HG03469 (cell line): ENCODE results near the gene VTI1A.

Experiments used
- ATAC-seq: cut with Tn5 transposase; IDR thresholded peaks from one replicate; pipeline ENCODE4 v1.9.1; 2021; ENCODE audit warnings: mild to moderate bottlenecking, moderate library complexity, moderate number of reproducible peaks; ENCODE audit not compliant: unreplicated experiment

VTI1A gene

GRCh38 chr10:112631501-112632400 is 184.7 kb downstream of the VTI1A start:
- ATAC-seq = no peak

GRCh38 chr10:112634096-112634830 is 187.2 kb downstream of the VTI1A start:
- no peak for ATAC-seq

- ATAC-seq = no peak
Measured at GRCh38 chr10:112637901-112638300, 190.9 kb downstream of the VTI1A start.

- no peak for ATAC-seq
Measured at GRCh38 chr10:112639298-112639697, 192.3 kb downstream of the VTI1A start.

GRCh38 chr10:112640638-112641037 is 193.6 kb downstream of the VTI1A start:
- no peak for ATAC-seq

DNA sequence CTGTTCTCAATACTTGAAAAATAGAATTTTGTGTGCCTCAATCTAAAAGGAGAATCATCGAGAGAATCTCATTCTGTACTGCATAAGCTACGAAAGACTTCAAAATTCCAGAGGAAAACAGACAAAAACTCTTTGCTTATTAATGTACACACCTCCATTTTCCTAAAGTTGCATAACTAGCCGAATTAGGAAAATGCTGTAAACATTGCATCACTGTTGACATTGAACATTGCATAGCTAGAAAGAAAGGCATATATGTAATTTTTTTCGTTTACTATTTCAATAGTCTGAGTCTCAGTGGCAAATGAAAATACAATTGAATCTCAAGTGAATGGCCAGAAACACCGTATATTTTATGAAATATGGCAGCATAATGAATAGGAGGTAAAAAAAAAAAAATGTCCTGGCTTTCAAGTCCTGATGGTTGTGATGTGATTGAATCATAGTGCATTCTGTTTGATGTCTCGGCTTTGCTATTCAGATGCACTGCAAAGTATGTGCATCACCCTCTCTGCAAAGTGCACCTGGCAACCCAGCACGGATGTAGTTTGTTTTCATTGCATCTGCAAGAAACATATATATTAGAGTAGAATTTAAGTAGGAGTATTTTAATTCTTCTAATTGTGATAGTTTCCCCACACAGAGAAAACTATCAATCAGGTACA is 196.7 kb downstream of the VTI1A start:
- no peak for ATAC-seq

- ATAC-seq = no peak
Measured at GRCh38 chr10:112644265-112644645, 197.2 kb downstream of the VTI1A start.

- ATAC-seq = no peak
Measured at GRCh38 chr10:112649006-112649821, 202.2 kb downstream of the VTI1A start.

GRCh38 chr10:112649822-112650152 is 202.8 kb downstream of the VTI1A start:
- ATAC-seq = no peak

GRCh38 chr10:112650588-112651030 is 203.6 kb downstream of the VTI1A start:
- no peak for ATAC-seq

DNA sequence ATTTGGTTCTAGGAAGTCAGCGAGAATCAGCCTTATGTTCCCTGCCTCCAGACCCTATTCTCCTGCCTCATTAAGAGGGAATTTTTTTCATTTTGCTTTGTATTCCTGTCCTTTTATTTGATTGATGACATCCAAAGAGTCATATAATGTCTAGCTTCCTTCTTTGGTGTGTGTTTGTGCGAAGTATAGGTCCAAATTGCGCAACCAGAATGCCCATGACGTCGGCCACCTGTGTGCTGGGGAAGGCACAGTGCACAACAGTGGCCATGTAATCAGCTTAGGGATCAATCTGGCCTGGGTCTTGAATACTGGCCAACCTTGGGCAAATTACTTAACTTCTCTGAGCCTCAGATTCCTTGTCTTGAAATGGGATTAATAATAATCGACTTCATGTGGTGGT is 206.2 kb downstream of the VTI1A start:
- ATAC-seq = no peak

DNA sequence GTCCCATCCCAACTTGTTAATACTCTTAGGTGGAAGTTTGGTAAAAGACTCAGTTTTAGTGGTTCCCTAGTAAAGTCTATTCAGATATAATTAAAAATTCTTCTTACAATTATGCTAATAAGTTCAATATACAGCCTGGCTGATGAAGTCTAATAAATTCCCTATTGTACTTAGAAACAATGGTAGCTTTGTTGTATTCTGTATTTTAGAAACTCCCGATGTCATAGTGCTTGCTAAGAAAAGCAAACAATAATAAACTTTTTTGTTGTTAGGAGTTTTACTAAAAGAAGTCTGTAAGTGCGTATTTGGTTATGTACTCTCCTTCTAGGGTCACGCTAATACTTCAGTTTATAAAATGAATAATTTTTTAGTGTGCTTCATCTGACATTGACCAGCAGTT is 206.8 kb downstream of the VTI1A start:
- no peak for ATAC-seq

- ATAC-seq = no peak
Measured at GRCh38 chr10:112654794-112655193, 207.8 kb downstream of the VTI1A start.

- ATAC-seq = no peak
Measured at GRCh38 chr10:112655722-112656121, 208.7 kb downstream of the VTI1A start.

DNA sequence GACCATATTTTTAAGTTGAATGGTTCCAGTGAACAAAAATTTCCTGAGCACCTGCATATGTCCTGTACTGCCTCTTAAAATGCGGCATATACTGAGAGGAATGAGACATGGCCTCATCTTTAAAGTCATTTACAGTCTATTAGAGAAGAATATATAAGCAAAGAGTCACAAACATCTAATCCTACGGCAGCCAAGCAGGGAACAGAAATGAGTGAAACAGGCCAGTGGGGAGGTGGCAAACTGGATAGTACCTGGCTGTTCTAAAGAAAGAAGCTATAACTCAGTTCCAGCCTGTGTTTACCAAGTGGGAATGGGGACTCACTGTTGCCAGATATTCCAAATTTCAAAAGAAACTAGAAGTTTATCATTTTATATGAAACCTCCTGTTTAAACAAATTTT is 211.4 kb downstream of the VTI1A start:
- no peak for ATAC-seq

- ATAC-seq = no peak
Measured at GRCh38 chr10:112658900-112659638, 212.1 kb downstream of the VTI1A start.

- no peak for ATAC-seq
Measured at GRCh38 chr10:112663234-112664125, 216.5 kb downstream of the VTI1A start.

DNA sequence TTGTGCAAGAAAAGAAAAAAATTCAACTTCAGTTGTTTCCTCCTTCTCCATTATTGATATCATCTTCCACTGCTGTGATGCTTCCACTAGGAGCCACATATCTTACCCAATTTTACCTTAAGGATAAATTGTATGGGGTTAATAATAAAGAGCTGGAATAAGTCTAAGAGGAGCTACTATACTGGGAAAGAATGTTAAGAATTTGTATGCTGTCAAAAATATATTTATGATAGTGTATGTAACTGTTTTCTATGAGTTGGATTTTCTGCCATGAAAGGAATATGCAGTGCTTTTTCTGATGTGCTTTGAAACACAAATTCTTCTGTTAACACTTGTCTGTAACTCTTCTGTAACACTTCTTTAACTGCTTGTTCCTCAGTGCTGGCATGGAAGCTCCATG is 219.1 kb downstream of the VTI1A start:
- no peak for ATAC-seq

DNA sequence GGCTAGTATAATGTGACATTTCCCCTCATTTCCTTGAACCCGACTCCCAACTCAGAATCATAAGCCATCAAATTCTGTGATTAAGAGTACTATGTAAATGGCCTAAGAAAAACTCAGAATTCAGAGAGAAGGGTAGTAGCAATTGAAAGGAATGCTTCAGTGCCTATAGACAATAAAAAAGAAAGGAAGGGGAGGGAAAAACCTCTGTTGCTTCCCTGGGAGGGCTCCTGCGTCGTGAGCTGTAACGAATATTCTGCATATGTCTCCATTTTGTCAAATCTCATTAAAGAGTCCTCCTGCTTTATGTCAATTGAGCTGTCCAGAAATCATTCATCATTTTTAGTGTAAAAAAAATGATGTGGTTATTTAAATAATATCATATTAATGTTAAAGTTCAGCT is 223.0 kb downstream of the VTI1A start:
- no peak for ATAC-seq
